ENCODE results near the gene GHR.

- TF ChIP-seq CTCF (IDR thresholded peaks at IDR 0.05) (no peak), POLR2A (IDR thresholded peaks at IDR 0.05) (no peak)
These were observed 120.5 kb downstream of the GHR start for GRCh38 chr5:42543774-42544173.
